NCI-H1105 (cell line): ENCODE results near the gene COMMD6.

ENCODE experiments used
- DNase-seq: peaks from one replicate; lab custom pipeline; 2025; lab: John Stamatoyannopoulos, UW

Gene COMMD6

GRCh38 chr13:75482070-75482819, 55.4 kb downstream of the COMMD6 start, which contains the start of gene TBC1D4:
TBC1D4 (minus strand) TSS chr13:75482169; CDS start chr13:75481767, 402 bp downstream.
- peak; percentile 56 for DNase-seq

DNA sequence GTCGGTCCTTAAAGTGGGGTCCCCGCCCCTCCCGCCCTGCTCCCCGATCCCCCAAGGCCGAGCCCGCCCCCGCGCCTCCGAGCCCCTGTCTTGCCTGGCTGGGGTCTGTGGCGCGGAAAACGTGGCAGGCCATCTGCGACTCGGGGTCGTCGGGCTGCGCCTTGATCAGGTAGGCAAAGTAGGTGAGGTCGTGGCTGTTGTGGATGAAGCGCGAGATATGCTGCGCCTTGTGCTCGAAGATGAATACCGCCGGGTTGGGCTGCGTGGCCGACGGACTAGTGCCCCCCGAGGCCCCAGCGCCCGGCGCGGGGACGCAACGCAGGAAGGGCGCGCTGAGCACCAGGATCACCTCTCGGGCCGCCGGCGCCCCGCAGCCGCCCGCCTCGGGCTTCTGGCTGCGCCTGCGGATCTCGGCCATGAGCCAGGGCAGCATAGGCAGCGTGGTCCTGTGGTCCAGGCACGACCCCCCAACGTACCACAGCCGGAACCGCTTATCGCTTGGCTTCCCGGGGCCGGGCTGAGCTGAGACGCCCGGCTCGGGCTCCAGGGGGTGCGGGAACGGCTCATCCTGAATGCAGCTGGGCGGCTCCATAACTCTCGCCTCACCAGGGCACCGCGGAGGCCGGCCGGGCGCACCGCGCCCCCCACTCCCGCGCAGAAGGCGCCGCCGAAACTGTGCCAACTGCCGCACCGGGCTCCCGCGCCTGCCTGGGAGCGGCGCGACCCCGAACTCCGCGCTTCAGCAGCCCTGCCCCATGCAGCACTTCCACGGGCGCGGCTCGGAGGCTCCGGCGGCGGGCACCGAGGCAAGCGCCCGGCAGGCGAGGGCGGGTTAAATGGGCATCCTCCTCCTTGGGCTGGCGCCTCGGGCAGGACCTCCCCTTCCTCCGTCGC, 56.2 kb downstream of the COMMD6 start:
- no peak for DNase-seq

GRCh38 chr13:75480671-75481175, 56.9 kb downstream of the COMMD6 start:
- peak; percentile 62 for DNase-seq

GRCh38 chr13:75479102-75479740, 58.4 kb downstream of the COMMD6 start:
- DNase-seq: no peak

GRCh38 chr13:75478659-75479058, 59.0 kb downstream of the COMMD6 start:
- DNase-seq: no peak
